Right ventricle myocardium inferior (tissue), 1 donor: Measurements from ENCODE around the gene MACROD2. TPM values are rescaled to one million over a fixed set of nuclear protein-coding genes. Genes with fewer than 3 reads are reported as not detected.
A peak's percentile ranks its signal among the peaks of the same experiment; 100 is the strongest.

Source experiments
- ATAC-seq: fragments of 200-7000 bp; cut with Tn5 transposase; one replicate; pipeline ENCODE4 v1.9.1; 2020; ENCODE audit warnings: mild to moderate bottlenecking, moderate library complexity
- DNase-seq: peaks from one replicate; pipeline ENCODE4 v3.0.0; 2021; ENCODE audit errors: missing footprints
- intact Hi-C: fragments of 100-400 bp; cut with DNase I; formaldehyde crosslinking; loops from one replicate; pipeline ENCODE4 v1.11.0; 2022
- total RNA-seq: library from RNA; stranded (reverse); fragmentation: NEBNext Ultra II Directional; extraction: Animal tissue kit (Norgen Biotek cat#: 25700); gene quantifications from one replicate; pipeline ENCODE4 v1.2.1, GENCODE V29; 2021
- donor health status: DM: no; HTN: yes; CAD: no; lungs with severe emphysema.

MACROD2 gene
- total RNA-seq, 1 donor from 2014 or later, result 5.0 TPM

DNA sequence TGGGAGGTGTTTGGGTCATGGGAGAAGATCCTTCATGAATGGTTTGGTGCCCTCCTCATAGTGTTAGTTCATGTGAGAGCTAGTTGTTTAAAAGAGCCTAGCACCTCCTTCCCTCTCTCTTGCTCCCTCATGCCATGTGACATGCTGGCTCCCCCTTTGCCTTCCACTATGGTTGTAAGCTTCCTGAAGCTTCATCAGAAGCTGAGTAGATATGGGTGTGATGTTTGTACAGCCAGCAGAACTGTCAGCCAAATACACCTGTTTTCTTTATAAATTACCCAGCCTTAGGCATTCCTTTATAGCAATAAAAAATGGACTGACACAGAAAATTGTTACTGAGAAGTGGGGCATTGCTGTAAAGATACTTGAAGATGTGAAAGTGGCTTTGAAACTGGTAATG, 1073.2 kb downstream of the MACROD2 start:
- no peak for DNase-seq
- no peak for ATAC-seq
- intact Hi-C loops, result no loop called here

DNA sequence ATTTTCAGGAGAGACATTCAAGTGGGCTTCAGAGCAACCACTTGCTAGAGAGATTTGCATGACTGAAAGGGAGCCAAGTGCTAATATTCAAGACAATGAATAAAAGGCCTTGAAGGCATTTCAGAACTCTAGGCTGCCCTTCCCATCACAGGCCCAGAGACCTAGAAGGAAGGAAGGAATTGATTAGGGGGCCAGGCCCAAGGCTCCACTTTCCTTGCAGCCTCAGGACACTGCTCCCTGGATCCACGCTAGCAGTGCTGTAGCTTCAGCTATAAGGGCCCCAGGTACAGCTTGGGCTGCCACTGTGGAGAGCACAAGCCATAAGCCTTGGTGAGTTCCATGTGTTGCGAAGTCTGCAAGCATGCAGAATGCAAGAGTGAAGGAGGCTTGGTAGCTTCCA, 1074.0 kb downstream of the MACROD2 start:
- ATAC-seq, result no peak
- intact Hi-C loops, result no loop called here
- peak; percentile 53 for DNase-seq

DNA sequence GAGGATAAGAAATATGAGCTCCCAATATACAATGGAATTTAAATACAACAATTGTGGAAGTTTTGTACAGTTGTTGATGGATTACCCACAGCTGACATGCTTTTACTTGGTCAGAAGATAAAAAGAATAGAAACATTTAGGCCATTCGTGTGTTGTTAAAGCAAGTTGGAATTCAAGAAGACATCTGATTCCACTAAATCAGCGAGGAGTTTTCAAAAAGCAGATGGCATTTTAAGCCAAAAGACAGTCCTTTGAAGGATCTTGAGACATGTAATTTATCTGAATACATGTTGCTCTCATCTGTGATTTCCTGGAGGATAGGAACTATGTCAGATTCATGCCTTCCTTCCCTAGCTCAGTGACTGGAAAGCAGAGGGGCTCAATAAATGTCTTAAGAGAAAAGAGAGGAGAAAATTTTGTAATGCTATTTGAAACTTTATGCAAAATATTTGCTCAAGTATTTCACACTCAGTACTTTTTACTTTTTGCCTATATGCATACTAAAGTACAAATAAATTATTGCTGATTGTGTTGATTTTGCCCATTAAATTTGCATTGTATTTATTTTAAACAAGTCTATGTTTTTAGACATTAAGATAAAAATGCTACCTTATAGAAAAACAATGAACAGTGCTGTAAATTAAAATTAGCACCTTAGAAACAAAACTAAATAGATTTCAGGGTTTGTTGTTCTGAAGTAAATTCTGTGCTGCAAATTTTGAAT, 1075.9 kb downstream of the MACROD2 start:
- intact Hi-C loops, result no loop called here
- no peak for ATAC-seq
- no peak for DNase-seq

DNA sequence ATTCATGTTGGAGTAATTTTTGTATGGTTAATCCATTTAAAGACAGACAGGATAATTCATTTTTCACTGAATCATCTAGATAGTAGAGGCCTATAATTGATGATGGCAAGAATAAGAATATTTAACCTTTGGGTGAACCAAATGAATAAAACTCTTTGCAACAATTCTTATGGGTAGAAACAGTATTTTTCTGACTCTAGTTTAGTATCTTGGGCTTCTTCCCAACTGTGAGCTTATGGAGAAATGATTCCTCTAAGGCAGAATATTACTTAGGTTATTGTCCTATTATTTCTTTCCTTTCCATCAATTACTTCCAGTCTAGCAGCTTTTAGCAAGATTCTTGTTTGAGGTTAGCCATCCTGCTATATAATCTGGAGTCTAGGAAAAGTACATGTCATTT, 1077.0 kb downstream of the MACROD2 start:
- ATAC-seq (no peak), DNase-seq (no peak)
- intact Hi-C loops, result no loop called here

DNA sequence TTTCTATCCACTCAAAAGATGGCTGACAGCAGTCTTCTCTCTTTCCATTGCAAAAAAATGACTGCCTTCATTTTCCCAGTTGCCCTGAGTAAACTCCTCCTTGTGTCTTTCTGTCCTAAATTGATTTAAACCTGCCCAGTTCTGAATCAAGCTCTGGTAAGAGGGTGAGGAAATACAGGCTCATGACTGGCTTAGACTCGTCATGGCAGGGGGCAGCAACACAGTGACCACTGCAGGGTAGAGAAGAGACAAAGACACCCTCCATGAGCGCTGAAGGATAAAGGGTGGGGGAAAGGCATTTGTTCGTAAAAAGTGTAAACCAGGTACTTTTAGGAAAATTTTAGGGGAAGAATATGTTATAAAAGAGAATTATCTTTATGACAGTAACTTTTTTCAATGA, 1080.3 kb downstream of the MACROD2 start:
- ATAC-seq (no peak), DNase-seq (no peak)
- intact Hi-C loops, result no loop called here

DNA sequence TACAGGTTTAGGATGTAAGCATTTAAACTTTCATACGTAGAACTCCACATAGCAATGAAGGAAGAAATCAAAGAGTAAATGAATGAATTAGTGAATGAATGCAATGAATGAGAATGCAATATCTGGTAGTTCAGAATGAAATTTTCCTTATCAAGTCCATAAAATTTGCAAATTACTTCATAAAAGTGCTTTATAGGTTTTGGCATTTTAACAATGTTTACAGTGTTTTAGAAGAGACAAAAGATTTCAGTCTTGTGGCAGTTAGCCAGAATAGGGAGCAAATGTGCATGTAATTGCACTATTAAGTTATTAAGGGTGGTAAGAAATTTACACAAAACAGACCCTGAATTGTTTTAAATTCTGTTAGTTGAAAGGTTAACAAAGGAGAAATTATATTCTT, 1081.5 kb downstream of the MACROD2 start:
- DNase-seq, result no peak
- intact Hi-C loops, result no loop called here
- no peak for ATAC-seq

DNA sequence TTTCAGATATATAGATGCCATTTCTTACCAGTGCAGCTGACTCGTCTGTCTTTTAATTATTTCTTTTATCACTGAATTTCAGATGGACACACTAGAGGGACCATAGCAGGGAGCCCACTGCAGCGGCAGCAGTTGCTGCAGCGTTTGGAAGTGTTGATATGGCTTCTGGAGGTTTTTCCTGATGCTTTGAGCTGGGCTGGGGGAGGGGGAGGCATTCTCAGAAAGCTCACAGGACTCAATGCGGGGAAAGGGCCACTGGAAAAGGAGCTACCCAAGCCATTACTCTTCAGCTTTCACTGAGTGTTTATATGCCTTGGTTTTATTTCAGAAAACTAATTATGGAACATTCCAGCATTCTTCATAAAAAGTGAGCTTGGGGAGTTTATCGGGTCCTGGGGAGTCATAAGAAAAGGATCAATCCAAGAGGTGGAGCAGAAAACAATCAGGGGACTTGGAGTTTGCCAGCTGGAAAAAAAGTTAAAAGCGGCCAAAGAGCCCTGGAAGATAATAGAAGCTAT, 1082.5 kb downstream of the MACROD2 start:
- ATAC-seq (no peak), DNase-seq (no peak)
- intact Hi-C loops, result no loop called here

DNA sequence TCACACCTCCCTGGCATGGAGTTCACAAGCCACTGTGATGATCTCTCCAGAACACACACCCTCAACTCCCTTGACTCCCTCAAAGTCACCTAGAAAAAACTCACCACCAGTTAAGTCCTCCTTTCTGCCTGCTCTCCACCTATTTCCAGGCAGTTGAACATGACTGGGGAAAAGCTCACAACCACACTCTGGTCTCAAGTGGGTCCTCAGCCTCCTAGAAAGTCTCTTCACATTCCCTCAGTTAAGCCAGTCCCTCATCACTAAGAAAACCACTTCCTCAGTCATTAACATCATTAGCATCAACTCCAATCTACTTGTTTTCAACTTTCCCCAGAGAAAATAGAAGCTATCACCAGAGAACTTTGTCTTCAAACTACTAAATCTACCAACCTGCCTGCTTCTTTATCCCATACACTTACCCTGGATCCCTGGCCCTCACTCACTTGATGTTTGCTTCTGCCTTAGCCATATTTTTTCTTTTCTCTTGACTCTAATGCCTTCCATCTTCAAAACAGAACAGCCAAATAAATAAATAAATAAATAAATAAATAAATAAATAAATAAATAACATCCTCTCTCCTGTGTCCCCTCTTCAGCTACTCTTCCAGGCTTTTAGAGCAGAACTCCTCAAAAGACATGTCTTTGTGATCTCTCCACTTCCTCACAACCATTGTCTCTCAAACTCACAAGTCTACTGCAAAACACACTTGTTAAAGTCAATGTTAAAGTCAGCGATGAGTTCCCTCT, 1084.5 kb downstream of the MACROD2 start:
- no peak for ATAC-seq
- intact Hi-C loops, result no loop called here

DNA sequence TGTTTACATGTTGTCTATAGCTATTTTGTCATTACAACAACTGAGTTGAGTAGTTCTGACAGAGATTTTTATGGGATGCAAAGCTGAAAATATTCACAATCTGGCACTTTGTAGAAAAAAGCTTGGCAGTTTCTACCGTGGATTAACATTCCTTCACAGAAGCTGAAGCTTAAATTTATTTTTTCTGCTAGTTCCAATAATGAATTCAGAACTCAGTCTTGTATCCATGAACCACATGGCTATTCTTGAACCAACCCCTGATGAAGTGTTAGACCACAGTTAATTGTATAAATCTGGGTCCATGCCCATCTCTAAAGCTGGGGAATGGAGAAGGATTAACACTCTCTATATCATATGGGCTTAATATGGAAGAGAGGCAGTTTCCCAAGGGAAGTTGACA, 1085.9 kb downstream of the MACROD2 start:
- DNase-seq, result no peak
- intact Hi-C loops, result no loop called here
- no peak for ATAC-seq

More for the DNA sequence above, 1084.5 kb downstream of the MACROD2 start:
- no peak for DNase-seq

DNA sequence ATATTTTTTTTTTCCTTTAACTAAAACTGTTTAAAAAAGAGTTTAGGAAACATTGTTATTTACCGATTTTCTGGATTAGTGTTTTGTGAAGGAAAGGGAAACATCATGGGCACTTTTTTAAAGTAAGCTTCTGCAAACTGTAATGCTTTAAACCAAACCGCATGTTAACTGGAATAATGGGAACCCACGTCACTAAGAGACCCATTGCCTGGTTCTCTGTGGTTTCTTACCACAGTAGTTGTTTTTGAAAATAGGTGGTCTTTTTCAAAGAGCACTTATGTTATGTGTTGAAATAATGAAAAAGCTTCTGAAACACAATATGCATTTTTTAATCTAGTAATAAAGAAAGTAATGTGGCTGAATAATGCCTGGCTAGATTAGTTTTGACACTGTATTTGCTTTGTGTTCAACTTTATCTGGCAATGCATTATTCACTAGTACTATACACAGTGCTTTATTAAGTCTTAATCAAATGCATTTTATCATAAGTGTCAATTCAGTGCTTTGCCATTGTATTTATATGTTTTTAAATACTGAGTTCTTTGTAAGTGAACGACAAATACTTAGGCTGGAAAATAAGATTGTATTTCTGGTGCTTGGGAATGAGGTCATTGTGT, 1096.2 kb downstream of the MACROD2 start:
- DNase-seq (no peak), ATAC-seq (no peak)
- intact Hi-C loops, result no loop called here

DNA sequence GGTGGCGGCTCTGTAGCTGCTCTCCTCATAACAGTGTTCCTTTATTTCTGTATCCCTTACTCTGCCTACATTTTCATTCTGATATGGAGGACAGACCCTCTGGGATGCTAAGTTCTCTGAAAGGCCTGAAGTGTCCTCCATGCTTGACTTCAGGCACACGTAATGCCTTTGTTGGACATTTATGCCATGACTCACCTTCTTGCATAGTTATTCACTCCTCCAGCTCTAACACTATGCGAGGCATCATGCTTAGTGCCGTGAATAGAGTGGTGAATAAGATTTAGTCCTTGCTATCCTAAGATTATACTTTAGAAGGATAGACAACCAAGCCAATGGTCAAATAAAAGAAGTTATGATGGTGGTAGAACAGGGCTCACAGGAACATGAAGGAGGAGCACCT, 1103.0 kb downstream of the MACROD2 start:
- intact Hi-C loops, result no loop called here
- no peak for ATAC-seq

DNA sequence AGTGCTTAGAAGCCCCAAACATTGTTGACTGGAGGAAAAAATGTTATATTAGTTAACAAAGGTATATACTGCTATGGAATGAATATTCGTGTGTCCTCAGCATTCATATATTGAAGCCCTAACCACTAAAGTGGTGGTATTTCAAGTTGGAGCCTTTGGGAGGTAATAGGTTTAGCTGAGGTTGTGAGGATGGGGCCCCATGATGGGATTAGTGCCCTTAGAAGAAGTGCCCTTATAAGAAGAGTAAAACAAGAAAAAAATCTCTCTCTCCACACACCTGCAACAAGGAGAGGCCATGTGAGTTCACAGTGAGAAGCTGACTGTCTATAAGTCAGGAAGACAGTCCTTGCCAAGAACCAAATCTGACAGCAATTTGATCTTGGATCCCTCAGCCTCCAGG, 1103.8 kb downstream of the MACROD2 start:
- no peak for DNase-seq

More for the DNA sequence above, 1103.0 kb downstream of the MACROD2 start:
- no peak for DNase-seq

DNA sequence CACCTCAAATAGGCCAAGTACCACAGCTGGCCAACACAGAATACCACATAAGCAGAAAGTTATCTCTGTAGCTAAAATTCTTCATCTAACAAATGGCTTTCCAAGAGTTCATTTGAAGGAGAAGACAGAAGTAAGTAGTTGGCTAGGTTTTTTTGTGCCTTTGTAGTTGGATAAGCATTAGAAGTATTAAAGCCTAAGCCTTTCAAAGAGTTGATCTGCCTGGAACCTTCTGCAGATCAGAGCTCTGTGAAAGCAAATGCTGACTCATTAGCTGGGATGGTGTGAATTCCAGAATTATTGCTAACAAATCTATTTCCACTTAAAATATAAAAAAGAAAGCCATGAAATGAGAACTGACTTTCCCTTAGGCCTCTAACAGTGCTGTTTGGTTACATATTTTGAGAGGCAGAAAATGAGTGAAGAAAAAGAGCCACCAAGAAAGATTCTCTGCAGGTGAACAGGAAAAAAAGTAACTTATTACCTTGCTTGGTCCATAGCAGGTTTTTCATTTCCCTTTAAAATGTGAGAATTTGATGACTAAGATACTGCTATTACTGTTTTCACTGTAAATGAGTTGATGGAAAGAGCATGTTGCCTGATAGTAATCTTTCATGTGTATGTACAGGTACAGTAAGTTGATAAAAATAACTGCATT, 1105.3 kb downstream of the MACROD2 start:
- DNase-seq, result no peak
- intact Hi-C loops, result no loop called here
- ATAC-seq, result no peak

More for the DNA sequence above, 1103.8 kb downstream of the MACROD2 start:
- no peak for ATAC-seq
- intact Hi-C loops, result no loop called here

DNA sequence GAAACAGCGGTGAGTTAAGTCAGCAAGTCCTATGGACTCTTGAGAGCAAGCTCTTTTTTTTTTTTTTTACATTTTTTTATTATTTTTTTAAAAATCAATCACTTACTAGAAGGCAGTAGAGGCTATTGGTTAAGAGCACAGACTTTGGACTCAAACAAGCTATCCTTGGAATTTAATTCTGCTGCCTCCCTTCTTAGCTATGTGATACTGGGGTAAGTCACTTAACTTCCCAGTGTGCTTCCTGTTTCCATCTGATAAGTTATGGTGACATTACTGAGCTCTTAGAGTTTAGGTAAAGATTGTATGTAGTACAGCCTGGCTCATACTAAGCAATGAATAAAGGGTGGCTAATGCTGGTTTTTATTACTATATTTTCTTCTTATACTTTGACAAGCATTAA, 1112.6 kb downstream of the MACROD2 start:
- DNase-seq, result no peak
- intact Hi-C loops, result no loop called here
- no peak for ATAC-seq

DNA sequence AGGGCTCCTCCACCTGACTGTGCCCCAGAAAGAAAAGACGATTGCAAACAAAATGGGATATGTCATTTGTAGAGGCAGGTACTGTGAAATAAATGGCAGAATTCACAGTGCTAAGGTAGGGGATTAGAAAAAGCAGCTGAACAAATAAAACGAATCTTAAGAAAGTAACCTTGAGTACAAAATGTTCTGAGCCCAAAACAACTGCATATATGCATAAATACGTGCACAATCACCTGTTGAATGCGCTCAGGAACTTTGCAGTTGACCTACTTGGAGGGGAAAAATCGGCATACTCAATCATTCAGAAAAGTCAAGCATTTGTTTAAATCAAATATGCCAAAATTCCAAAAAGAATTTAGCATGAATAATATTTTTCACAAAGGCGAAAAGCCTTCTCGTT, 1114.2 kb downstream of the MACROD2 start:
- DNase-seq, result no peak

DNA sequence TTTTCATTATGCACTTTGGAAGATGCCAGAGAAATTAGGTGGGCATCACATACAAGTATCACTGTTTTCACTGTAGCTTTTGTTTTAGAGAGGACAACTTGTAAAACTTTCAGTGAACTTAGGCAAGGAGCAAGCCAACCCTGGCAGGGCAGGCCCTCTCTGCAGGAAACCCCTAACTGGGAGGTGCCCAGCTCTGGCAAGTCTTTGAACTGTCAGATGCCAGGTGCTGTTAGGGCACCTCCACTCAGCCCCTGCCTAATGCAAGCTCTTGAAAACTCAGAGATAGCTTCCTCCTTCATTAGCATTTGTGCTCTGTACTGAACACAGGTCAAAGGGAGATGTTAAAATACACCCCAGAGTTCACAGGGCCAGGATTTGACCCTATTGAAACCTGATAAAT, 1116.3 kb downstream of the MACROD2 start:
- no peak for DNase-seq
- intact Hi-C loops, result no loop called here
- ATAC-seq, result no peak

More for the DNA sequence above, 1114.2 kb downstream of the MACROD2 start:
- no peak for ATAC-seq
- intact Hi-C loops, result no loop called here

DNA sequence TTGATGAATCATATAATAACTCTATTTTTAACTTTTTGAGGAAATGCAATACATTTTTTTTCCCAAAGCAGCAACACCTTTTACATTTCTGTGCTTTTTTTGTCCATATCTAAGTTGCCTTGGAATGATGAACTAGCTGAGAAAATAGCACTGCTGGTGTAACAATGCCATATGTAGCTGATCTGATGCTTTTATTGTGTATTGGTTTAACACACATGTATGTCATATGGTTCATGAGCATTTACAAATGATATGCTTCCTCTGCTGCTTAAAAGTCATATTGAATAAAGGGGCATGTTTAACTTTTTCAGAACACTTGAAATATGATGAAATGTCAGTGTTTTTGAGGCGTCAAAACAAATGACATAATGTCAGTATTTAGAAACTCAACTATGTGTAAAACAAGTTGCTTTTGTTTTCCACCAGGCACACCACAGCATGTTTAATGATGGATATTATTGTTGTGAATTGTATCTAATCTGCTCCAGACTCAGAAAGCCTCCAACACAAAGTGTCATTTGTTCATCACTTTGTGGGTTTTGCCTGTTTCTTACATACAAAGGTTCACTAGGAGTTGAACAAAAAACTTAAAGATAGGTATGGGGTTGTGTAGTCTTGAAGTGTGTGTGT, 1117.9 kb downstream of the MACROD2 start:
- intact Hi-C loops, result no loop called here
- no peak for ATAC-seq

DNA sequence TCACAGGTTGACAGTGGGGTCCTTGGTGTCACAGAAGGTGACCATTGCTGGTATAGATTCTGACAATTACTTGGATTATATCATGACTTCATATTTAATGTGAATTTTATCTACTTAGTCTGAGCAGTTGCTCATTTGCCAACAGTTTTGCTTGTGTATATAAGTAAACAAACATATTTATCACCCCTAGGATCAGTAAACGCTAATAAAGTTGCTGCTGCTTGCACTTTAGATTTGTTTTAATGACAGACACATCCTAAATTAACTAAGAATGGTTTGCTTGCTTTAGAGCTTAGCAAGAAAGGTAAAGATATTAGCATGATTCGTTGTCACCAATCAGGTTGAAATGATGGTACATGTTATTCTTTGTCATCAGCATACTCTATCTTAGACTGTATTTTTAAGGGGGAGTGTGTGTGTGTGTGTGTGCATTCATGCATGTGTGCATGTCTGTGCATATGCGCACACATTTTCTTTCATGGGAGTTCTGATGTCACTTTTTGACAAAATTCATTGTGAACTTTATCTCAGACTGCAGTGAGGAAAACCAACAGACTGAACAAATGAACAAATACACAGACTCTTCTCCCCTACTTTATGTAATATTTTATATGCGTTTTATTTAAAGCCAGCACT, 1124.7 kb downstream of the MACROD2 start:
- ATAC-seq, result no peak
- intact Hi-C loops, result no loop called here
- no peak for DNase-seq

More for the DNA sequence above, 1117.9 kb downstream of the MACROD2 start:
- no peak for DNase-seq
